Superior temporal gyrus (tissue), 1 donor: Measurements from ENCODE around the gene C1orf21.
A peak's percentile ranks its signal among the peaks of the same experiment; 100 is the strongest.

ENCODE experiments used
- DNase-seq: peaks from one replicate; pipeline ENCODE4 v3.0.0-alpha.2; 2016; ENCODE audit errors: extremely low spot score

C1orf21 gene

DNA sequence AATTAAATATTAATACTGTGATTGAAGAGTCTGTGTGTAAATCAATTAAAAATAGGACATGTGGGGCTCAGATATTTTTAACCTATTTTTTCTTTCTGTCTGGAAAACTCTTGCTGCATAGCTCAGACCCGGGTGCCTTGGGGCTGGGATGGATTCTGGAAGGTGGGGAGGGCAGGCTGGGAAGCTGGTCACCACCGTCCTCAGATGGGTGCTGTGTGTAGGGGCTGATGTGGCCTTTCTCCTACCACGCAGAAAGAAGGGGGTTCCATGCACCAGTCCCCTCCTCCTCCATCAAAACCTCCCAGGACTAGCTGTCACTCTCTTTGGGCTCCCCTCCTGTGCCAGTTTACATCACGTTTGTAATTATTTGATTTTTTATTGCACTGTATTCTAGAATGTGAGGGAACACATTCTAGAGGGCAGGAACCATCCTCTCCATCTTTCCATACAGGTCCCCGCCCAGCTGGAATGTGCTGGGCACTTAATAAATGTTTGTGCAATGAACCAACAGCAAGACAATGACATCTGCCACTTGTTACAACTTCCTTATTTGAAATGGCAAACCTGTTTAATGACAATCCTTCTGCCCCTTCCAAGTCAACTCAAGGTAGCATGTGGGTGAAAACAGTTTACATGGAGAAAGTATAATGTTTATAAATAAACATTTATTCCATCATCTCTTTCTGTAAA, 263.5 kb downstream of the C1orf21 start:
- no peak for DNase-seq

DNA sequence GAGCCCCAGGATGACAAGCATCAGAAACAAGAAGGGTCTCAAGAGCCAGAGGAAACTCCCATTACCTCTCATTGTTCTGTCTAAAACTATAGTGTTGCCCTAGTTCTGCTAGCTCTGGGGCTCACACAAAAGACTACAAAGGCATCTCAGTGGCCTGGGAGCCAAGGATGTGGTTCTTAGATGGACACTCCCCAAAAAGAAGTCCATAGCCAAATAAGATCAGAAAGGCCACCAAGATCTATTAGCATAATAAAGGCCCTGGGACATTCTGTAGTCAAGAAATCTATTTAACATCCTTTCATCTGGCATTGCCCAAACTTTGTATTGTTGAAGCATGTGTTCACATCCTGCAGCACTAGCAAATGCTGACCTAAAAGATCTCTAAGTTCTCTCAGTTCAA, 268.4 kb downstream of the C1orf21 start:
- no peak for DNase-seq

GRCh38 chr1:184656221-184656620, 269.4 kb downstream of the C1orf21 start:
- DNase-seq, result no peak

- no peak for DNase-seq
Measured at GRCh38 chr1:184658055-184658454, 271.2 kb downstream of the C1orf21 start.

- DNase-seq, result no peak
Measured at GRCh38 chr1:184660462-184661191, 273.8 kb downstream of the C1orf21 start.

GRCh38 chr1:184661801-184662200, 275.0 kb downstream of the C1orf21 start:
- no peak for DNase-seq

DNA sequence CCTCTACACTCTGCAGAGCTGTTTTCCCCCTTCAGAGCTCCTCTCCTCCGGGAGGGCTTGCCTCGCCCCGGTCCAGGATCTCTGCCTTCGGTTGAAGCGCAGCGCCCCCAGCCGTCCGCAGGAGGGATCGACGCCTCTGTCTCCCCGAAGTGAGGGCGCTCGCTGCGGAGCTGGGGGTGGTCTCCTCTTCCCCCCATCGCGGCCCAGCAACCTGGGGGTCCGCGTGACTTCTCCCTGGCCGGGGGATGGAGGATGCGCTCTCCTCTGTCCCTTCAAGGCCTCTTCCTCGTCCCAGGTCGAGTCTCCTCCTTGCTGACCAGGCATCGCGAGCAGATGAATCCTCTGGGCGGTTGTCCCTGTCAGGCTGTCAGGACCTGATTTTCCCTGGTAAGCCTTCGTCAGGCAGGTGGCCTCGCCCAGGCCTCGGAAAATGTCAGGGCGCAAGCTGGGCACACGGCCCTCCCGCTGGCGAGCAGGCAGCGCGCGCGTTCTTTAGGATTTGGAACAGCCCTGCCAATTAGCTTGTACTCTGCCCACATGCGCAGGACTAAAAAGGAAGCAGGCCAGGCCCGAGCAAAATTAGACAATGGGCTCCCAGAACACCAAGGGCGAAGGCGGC, 277.3 kb downstream of the C1orf21 start:
- DNase-seq, result peak; percentile 85

GRCh38 chr1:184664661-184665060, 277.8 kb downstream of the C1orf21 start:
- no peak for DNase-seq

GRCh38 chr1:184665360-184665759, 278.5 kb downstream of the C1orf21 start:
- no peak for DNase-seq

GRCh38 chr1:184669391-184669790, 282.6 kb downstream of the C1orf21 start:
- DNase-seq, result no peak

GRCh38 chr1:184672013-184672726, 285.3 kb downstream of the C1orf21 start:
- DNase-seq, result no peak

DNA sequence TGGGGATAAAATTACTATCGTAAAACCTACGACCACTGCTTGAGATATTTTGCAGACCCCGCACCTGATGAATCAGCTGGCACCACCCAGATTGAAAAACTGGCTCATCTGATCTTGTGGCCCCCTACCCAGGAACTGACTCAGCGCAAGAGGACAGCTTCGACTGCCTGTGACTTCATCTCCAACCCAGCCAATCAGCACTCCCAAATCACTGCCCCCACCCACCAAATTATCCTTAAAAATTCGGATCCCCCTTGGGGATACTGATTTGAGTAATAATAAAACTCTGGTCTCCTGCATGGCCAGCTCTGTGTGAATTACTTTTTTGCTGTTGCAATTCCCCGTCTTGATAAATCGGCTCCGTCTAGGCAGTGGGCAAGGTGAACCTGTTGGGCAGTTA, 286.5 kb downstream of the C1orf21 start:
- DNase-seq, result no peak

DNA sequence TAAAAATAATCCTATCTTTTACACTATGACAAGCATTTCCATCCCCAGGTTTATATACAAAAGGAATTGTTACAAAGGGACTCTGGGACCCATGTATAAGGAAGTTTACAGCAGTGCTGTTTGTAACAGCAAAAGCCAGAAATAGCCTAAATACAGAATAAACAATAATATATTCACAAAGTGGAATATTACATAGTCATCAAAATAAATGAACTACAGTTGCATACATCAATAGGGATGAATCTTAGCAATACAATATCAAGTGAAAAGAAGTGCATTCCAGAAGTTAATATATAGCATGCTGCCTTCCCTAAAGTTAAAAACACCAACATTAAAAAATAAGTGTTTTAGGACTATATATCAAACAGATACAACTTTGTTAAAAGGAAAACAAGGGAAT, 290.5 kb downstream of the C1orf21 start:
- DNase-seq, result no peak
